ENCODE measurements around the gene MCF2L2. TPM values are rescaled to one million over a fixed set of nuclear protein-coding genes. Genes with fewer than 3 reads are reported as not detected.

MCF2L2 gene
- total RNA-seq, 1 donor from 2014 or later: 0.43 TPM

DNA sequence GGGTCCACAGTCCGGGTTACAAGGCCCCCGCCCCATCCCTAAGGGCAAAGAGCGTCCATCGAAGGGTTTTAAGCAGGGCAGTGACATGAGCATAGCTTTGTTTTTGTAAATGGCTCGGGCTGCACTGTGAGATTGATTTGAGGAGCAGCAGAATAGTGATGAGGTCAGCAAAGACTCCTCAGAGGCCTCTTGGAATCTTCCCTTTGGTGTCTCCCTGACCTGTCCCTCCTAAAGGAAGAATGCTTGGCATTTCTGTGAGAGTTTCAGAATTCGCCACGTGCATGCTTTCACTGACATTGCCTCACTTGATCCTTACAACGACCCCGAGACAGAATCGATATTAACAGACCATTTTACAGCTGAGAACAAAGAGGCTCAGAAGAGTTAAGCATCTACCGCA, 286.2 kb downstream of the MCF2L2 start:
- H3K36me3 Mint-ChIP-seq (ENCODE audit: insufficient read depth): no peaks in the 10 kb centered on the region
- TF ChIP-seq, protein P1, sequence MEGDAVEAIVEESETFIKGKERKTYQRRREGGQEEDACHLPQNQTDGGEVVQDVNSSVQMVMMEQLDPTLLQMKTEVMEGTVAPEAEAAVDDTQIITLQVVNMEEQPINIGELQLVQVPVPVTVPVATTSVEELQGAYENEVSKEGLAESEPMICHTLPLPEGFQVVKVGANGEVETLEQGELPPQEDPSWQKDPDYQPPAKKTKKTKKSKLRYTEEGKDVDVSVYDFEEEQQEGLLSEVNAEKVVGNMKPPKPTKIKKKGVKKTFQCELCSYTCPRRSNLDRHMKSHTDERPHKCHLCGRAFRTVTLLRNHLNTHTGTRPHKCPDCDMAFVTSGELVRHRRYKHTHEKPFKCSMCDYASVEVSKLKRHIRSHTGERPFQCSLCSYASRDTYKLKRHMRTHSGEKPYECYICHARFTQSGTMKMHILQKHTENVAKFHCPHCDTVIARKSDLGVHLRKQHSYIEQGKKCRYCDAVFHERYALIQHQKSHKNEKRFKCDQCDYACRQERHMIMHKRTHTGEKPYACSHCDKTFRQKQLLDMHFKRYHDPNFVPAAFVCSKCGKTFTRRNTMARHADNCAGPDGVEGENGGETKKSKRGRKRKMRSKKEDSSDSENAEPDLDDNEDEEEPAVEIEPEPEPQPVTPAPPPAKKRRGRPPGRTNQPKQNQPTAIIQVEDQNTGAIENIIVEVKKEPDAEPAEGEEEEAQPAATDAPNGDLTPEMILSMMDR (IDR thresholded peaks at IDR 0.05; ENCODE audit: unreplicated experiment): no peak
- H3K4me3 Mint-ChIP-seq (ENCODE audit: low read depth): no peak overlapping the region
- DNase-seq (ENCODE audit: low spot score, unreplicated experiment): no peak
- no peaks in the 10 kb centered on the region for H3K9me3 Mint-ChIP-seq (ENCODE audit: low read depth)
- peak overlapping the region; percentile 9 for H3K27ac Mint-ChIP-seq
- peaks cover 1% of the 10 kb centered on the region for H3K4me1 Mint-ChIP-seq (ENCODE audit: low read depth)
- H3K27me3 Mint-ChIP-seq: peaks cover 12% of the 10 kb centered on the region

DNA sequence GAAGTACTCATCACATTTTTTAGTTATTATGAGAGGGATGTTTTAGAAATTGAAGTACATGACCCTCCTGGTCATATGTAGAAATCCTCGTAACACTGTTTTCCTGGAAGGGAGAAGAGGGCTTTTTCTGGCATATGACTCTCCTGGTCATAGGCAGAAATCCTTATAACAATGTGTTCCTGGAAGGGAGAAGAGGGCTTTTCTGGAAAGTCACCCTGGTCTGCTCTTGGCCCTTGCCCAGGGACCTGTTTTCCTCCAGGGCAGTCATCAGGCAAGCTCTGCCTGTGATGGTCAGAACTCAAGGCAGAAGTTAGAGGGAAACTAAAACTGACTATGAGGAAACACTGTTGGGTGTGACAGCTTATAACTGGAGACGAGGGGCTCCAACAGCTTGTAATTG, 293.6 kb downstream of the MCF2L2 start:
- TF ChIP-seq, protein P1 (IDR thresholded peaks at IDR 0.05; ENCODE audit: unreplicated experiment): no peak
- no peak for DNase-seq (ENCODE audit: low spot score, unreplicated experiment)
- Mint-ChIP-seq H3K4me3 (ENCODE audit: low read depth) (no peak overlapping the region), H3K27ac (no peak overlapping the region), H3K9me3 (ENCODE audit: low read depth) (no peaks in the 10 kb centered on the region), H3K36me3 (ENCODE audit: insufficient read depth) (peaks cover 2% of the 10 kb centered on the region), H3K4me1 (ENCODE audit: low read depth) (no peaks in the 10 kb centered on the region), H3K27me3 (peaks cover 36% of the 10 kb centered on the region)

DNA sequence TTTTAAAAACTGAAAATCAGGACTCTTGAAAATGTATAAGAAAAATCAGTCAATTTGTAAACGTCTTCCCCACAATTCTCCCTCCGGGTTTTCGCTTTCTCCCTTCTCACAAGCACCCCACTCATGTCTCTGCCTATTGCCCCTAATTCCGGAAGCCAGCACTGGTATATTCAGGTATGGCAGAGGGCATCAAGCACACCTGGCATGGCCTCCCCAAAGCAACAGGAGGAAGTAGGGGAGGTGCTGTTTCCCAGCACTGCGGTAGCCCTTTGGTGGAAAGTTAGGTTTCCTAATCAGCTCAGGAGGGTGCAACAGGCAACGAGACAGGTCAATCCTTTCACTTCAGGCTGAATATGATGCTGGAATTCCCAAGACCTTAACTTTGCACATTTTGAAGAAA, 296.0 kb downstream of the MCF2L2 start:
- H3K4me3 Mint-ChIP-seq (ENCODE audit: low read depth): no peak overlapping the region
- H3K36me3 Mint-ChIP-seq (ENCODE audit: insufficient read depth): peaks cover 2% of the 10 kb centered on the region
- peaks cover 13% of the 10 kb centered on the region for H3K9me3 Mint-ChIP-seq (ENCODE audit: low read depth)
- H3K4me1 Mint-ChIP-seq (ENCODE audit: low read depth): no peaks in the 10 kb centered on the region
- no peak overlapping the region for H3K27ac Mint-ChIP-seq
- TF ChIP-seq, protein P1 (IDR thresholded peaks at IDR 0.05; ENCODE audit: unreplicated experiment): no peak
- peaks cover 32% of the 10 kb centered on the region for H3K27me3 Mint-ChIP-seq
- no peak for DNase-seq (ENCODE audit: low spot score, unreplicated experiment)

DNA sequence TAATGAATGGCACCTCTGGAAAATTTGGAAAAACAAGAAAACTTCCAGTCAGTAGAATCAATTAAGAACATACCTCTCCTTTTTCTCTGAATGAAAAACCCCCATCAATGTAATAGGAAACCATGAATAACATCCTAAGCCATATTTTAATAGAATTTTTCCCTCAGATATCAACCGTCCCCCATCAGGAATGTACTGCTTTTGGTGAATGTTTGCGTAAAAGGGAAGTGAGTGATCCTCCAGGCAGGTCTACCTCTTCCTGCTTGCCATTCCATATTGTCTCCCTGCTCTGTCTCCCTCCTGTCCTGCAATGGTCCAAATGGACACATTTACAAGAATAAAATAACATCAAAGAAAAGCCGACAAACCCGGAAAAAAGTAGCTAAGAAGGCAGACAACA, 296.7 kb downstream of the MCF2L2 start:
- TF ChIP-seq, protein P1 (IDR thresholded peaks at IDR 0.05; ENCODE audit: unreplicated experiment): no peak
- no peak overlapping the region for H3K4me3 Mint-ChIP-seq (ENCODE audit: low read depth)
- H3K36me3 Mint-ChIP-seq (ENCODE audit: insufficient read depth): peaks cover 2% of the 10 kb centered on the region
- H3K27ac Mint-ChIP-seq: no peak overlapping the region
- H3K9me3 Mint-ChIP-seq (ENCODE audit: low read depth): peaks cover 13% of the 10 kb centered on the region
- peaks cover 32% of the 10 kb centered on the region for H3K27me3 Mint-ChIP-seq
- DNase-seq (ENCODE audit: low spot score, unreplicated experiment): no peak
- no peaks in the 10 kb centered on the region for H3K4me1 Mint-ChIP-seq (ENCODE audit: low read depth)

DNA sequence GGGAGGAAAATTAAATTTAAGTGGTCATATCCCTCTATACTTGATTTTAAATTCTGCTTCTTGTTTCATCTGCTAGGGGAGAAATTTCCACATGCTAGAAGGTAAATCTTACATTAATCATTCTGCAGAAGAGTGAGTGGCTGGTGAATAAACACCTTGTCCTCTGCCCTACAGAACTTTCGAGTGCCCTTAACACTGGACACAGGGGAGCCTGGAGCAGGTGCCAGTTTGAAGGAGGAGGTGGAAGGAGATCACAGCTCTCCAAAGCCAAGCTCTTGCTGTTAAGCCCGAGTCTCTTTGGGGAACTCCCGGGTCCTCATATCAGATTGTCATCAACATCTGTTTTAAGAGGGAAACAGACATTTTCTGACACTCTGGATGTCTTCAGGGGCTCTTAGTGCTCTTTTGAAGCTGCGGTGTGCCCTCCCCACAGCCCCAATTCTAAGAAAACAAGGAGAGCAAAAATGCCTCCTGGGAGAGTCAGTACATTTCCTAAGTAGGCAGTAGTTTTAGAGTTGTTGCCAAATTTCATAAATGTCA, 297.2 kb downstream of the MCF2L2 start:
- H3K4me3 Mint-ChIP-seq (ENCODE audit: low read depth): no peak overlapping the region
- peaks cover 32% of the 10 kb centered on the region for H3K27me3 Mint-ChIP-seq

More for the DNA sequence above, 297.2 kb downstream of the MCF2L2 start:
- no peak for DNase-seq (ENCODE audit: low spot score, unreplicated experiment)
- TF ChIP-seq, protein P1 (IDR thresholded peaks at IDR 0.05; ENCODE audit: unreplicated experiment): no peak
- Mint-ChIP-seq H3K36me3 (ENCODE audit: insufficient read depth) (peaks cover 2% of the 10 kb centered on the region), H3K4me1 (ENCODE audit: low read depth) (no peaks in the 10 kb centered on the region), H3K9me3 (ENCODE audit: low read depth) (peaks cover 13% of the 10 kb centered on the region), H3K27ac (no peak overlapping the region)
